Nucleus accumbens (tissue), 56 donors: ENCODE data around the gene RGS6.

Source experiments
- DNase-seq, 56 donors: peaks; one replicate each; lab custom pipeline; 2025; lab: John Stamatoyannopoulos, UW

Gene RGS6

GRCh38 chr14:72515779-72516770 is 583.8 kb downstream of the RGS6 start:
- DNase-seq: no peak

- DNase-seq: peak in 49 of 56 donors; percentile 6 to 80 (median 43)
Measured at GRCh38 chr14:72516936-72517700, 584.9 kb downstream of the RGS6 start.

GRCh38 chr14:72517736-72518135 is 585.5 kb downstream of the RGS6 start:
- DNase-seq: no peak

GRCh38 chr14:72518809-72519377 is 586.7 kb downstream of the RGS6 start:
- DNase-seq: no peak

- no peak for DNase-seq
Measured at GRCh38 chr14:72519543-72519942, 587.3 kb downstream of the RGS6 start.

- DNase-seq: no peak
Measured at GRCh38 chr14:72521045-72521444, 588.8 kb downstream of the RGS6 start.

- no peak for DNase-seq
Measured at GRCh38 chr14:72521968-72522741, 589.9 kb downstream of the RGS6 start.

- DNase-seq: no peak
Measured at GRCh38 chr14:72522847-72523246, 590.6 kb downstream of the RGS6 start.

- no peak for DNase-seq
Measured at GRCh38 chr14:72523424-72524294, 591.4 kb downstream of the RGS6 start.

- DNase-seq: no peak
Measured at GRCh38 chr14:72524295-72524629, 592.0 kb downstream of the RGS6 start.

GRCh38 chr14:72525087-72525915 is 593.1 kb downstream of the RGS6 start:
- peak in 2 of 56 donors; percentile 4 to 62 for DNase-seq

GRCh38 chr14:72527591-72527990 is 595.4 kb downstream of the RGS6 start:
- DNase-seq: no peak

GRCh38 chr14:72528059-72528862 is 596.0 kb downstream of the RGS6 start:
- DNase-seq: no peak

GRCh38 chr14:72528863-72529175 is 596.6 kb downstream of the RGS6 start:
- DNase-seq: no peak

- DNase-seq: no peak
Measured at GRCh38 chr14:72532686-72533454, 600.6 kb downstream of the RGS6 start.

GRCh38 chr14:72535485-72535884 is 603.3 kb downstream of the RGS6 start:
- DNase-seq: no peak

GRCh38 chr14:72538387-72538786 is 606.2 kb downstream of the RGS6 start:
- no peak for DNase-seq
